ENCODE measurements around the gene ORM1.
"Not testable (repeated sequence)": the region's sequence is repeated elsewhere in the genome, so short reads cannot be mapped to it uniquely, and the experiment has no call there.

The ORM1 gene

DNA sequence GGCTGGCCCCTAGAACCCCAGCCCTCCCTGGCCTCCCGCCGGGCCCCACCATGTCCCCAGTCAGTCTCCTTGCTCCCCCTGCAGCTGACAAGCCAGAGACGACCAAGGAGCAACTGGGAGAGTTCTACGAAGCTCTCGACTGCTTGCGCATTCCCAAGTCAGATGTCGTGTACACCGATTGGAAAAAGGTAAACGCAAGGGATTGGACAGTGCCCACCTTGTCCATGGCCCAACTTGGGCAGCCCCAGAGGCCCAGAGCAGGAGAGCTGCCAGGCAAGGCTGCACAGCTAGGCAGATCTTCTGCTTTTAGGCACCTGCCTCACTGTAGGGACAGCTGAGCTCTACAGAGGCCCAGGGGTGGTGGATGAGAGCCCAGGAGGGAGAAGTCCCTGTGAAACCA, 2.1 kb downstream of the ORM1 start:
- not testable (repeated sequence) for DNase-seq (ENCODE audit: low read depth in 2 of 2)

DNA sequence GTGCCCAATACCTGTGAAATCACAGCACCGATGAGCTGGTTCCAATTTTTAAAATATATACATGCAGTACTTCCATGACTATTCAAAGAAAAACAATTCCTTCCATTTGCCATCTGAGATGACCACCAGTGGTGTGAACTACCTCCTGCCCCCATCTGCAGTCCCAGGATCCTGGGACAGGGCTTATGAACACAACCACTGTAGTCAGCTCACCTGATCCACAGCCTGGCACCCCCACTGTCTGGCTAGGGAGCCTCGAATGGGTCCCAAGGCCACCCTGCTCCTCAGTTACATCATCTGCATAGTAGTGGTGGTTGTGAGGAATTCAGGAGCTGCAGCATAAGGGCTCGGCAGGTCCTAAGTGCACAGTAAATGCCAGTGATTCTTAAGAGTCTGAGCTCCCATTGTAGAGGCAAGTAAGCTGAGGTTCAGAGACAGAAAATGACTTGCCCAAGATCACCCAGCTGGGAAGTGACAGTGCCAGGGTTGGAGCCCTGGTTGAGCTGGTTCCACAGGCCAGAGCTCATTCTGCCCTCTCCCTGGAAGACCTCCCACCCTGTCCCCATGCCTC, 2.9 kb downstream of the ORM1 start:
- DNase-seq (ENCODE audit: low read depth in 2 of 2): not testable (repeated sequence)

DNA sequence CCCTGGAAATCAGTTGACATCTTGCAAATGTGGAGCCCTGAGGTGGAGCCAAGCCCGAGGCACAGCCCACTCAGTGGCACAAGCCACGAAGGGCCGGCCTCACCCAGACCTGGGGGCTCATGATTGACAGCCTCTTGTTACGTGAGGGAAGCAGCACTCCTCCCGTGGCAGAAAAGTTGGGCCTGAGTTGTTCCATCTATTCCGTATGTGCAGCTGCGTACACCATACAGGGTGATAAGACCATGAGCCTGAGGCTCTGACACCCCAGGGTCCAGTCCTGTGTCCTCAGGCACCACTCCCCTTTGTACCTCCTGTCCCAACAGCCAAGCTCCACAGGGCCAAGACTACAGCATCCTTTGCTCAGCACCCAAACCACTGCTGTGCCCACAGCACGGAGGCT, 4.9 kb downstream of the ORM1 start:
- DNase-seq (ENCODE audit: low read depth in 2 of 2): no peak

DNA sequence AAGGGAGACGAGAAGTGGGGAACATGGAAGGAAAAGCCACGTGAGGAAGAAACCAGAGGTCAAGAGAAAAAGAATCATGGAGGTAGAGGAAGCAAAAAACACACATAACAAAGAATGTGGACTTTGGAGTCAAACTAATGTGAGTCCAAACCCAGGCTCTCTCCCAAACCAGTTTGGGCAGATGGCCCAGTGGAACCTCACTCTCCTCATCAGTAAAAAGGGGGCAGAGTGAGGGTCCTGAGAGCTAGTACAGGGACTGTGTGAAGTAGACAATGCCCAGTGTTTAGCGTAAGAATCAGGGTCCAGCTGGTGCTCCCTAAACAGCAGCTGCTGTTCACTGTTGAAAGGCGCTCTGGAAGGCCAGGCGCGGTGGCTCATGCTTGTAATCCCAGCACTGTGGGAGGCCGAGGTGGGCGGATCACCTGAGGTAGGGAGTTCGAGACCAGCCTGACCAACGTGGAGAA, 5.5 kb downstream of the ORM1 start:
- DNase-seq (ENCODE audit: low read depth in 2 of 2): not testable (repeated sequence)

DNA sequence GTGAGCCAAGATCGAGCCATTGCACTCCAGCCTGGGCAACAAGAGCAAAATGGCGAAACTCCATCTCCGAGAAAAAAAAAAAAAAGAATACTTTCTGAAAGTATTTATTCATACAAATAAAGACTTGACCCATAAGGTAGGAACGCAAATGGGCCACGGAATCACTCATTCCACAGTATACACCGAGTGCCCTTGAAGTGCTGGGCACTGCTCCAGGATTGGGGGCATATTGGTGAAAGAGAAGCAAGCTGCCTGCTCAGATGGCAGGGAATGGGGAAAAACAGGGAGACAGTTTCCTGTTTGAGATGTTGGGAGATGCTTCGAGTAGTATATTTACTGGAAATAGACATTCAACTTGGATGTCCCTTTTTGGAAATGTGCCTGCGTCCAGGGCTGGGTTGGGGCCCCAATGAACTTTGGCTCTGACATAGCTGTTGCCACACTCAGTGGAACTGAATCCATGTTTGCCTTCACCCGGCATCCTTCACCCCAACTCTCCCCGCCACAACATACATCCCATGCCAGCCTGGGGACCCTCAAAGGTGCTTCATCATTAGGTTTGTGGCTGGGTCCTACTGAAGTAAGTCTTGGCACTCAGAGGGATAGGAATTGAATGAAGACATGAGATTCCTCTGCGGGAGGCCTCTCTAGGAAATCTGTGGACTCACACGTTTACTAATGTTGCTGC, 6.2 kb downstream of the ORM1 start:
- DNase-seq (ENCODE audit: low read depth in 2 of 2): not testable (repeated sequence)

DNA sequence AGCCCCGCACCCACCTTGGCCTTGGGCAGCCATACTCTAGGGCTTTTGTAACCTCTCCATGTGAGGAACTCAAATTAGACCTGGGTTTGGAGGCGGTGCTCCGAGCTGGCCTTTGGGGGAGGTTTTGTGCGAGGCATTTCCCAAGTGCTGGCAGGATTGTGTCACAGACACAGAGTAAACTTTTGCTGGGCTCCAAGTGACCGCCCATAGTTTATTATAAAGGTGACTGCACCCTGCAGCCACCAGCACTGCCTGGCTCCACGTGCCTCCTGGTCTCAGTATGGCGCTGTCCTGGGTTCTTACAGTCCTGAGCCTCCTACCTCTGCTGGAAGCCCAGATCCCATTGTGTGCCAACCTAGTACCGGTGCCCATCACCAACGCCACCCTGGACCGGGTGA, 6.7 kb downstream of the ORM1 start, which contains the start of gene ORM2:
Gene ORM2, plus strand, starts transcription at position 245 of the 398 bp plus-strand sequence. Its CDS starts 36 bp downstream, at position 281.
- not testable (repeated sequence) for DNase-seq (ENCODE audit: low read depth in 2 of 2)

DNA sequence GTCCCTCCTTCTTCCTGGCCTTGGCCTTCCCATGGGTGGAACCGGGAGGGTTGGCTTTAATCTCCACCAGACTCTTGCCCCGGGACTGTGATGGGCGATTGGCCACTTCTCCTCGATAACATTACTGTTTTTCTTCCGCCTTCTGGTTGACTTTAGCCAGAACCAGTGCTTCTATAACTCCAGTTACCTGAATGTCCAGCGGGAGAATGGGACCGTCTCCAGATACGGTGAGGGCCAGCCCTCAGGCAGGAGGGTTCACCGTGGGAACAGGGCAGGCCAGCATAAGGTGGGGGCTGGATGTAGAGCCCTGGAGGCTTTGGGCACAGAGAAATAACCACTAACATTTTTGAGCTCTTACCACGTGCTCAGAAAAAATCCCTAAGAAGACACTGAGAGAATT, 7.7 kb downstream of the ORM1 start:
- no peak for DNase-seq (ENCODE audit: low read depth in 2 of 2)

DNA sequence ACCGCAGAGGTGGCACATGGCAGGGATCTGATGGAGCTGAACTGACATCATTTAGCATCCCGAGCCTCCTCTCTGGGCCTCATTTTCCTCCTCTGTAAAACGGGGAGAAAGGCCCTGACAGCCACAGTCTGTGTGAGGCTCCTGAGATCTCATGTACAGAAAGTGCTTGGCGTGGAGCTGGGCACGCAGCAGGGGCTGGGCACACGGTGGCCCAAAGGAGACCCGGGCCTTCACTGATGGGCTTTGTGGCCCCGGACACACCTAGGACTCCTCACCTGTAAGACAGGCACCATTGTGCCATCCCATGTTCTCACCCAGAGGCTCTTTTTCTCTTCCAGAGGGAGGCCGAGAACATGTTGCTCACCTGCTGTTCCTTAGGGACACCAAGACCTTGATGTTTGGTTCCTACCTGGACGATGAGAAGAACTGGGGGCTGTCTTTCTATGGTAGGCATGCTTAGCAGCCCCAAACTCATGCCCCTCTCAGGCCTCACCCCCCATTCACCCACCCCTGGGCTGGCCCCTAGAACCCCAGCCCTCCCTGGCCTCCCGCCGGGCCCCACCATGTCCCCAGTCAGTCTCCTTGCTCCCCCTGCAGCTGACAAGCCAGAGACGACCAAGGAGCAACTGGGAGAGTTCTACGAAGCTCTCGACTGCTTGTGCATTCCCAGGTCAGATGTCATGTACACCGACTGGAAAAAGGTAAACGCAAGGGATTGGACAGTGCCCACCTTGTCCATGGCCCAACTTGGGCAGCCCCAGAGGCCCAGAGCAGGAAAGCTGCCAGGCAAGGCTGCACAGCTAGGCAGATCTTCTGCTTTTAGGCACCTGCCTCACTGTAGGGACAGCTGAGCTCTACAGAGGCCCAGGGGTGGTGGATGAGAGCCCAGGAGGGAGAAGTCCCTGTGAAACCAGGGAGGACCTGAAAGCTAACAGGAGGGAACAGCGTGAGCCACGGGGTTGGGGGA, 8.6 kb downstream of the ORM1 start:
- not testable (repeated sequence) for DNase-seq (ENCODE audit: low read depth in 2 of 2)

DNA sequence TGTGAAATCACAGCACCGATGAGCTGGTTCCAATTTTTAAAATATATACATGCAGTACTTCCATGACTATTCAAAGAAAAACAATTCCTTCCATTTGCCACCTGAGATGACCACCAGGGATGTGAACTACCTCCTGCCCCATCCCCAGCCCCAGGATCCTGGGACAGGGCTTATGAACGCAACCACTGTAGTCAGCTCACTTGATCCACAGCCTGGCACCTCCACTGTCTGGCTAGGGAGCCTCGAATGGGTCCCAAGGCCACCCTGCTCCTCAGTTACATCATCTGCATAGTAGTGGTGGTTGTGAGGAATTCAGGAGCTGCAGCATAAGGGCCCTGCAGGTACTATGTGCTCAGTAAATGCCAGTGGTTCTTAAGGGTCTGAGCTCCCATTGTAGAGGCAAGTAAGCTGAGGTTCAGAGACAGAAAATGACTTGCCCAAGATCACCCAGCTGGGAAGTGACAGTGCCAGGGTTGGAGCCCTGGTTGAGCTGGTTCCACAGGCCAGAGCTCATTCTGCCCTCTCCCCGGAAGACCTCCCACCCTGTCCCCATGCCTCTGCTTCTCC, 9.7 kb downstream of the ORM1 start:
- not testable (repeated sequence) for DNase-seq (ENCODE audit: low read depth in 2 of 2)

DNA sequence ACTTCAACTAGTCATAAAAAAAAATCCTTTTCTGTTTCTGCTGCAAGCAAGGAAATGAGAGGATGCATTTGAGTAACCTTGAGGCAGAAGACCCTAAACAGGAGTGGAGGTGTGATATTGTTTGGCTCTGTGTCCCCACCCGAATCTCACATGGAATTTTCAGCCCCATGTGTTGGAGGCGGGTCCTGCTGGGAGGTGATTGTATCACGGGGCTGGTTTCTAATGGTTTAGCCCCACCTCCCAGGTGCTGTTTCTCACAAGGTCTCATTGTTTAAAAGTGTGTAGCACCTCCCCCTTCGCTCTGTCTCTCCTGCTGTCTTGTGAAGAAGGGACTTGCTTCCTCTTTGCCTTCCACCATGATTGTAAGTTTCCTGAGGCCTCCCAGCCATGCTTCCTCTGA, 10.8 kb downstream of the ORM1 start:
- DNase-seq (ENCODE audit: low read depth in 2 of 2): not testable (repeated sequence)

DNA sequence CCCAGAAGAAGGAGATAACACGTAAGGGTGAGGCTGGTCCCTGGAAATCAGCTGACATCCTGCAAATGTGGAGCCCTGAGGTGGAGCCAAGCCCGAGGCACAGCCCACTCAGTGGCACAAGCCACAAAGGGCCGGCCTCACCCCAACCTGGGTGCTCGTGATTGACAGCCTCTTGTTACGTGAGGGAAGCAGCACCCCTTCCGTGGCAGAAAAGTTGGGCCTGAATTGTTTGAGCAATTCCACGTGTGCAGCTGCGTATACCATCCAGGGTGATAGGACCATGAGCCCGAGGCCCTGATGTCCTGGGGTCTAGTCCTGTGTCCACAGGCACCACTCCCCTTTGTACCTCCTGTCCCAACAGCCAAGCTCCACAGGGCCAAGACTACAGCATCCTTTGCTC, 11.6 kb downstream of the ORM1 start:
- no peak for DNase-seq (ENCODE audit: low read depth in 2 of 2)

DNA sequence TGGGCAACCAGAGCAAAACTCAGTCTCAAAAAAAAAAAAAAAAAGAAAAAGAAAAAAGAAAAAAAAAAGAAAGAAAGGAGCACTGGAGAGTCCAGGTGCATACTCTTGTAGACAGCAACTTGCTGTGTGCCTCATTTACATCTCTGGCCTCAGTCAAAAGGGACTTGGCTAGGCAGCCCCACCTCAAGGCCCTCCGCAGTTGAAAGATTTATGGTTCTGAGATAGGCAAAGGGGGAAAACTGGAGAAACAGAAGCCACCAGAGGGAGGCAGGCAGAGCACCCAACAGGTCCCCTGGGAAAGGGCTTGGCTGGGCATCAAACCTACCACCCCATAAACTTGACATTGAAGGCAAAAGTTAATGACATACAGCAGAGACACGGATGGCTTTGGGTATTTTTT, 12.8 kb downstream of the ORM1 start:
- no peak for DNase-seq (ENCODE audit: low read depth in 2 of 2)

DNA sequence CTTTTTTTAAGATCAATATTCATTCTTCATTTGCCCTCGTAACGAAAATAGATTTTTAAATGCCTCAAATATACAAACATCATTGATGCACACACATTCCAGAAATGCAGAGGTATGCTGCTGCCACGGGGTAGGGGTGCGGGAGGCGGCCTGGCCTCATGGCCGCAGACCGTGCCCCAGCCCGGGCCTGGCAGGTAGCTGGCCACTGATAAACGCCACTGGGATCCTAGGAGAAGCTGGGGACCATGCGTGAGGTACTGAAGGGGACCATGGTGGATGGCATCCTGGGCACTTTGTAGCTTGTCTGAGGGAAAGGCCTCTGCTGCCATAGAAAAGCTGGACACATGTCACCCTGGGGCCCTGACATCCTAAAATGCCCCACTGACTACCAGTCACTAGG, 13.3 kb downstream of the ORM1 start:
- no peak for DNase-seq (ENCODE audit: low read depth in 2 of 2)

DNA sequence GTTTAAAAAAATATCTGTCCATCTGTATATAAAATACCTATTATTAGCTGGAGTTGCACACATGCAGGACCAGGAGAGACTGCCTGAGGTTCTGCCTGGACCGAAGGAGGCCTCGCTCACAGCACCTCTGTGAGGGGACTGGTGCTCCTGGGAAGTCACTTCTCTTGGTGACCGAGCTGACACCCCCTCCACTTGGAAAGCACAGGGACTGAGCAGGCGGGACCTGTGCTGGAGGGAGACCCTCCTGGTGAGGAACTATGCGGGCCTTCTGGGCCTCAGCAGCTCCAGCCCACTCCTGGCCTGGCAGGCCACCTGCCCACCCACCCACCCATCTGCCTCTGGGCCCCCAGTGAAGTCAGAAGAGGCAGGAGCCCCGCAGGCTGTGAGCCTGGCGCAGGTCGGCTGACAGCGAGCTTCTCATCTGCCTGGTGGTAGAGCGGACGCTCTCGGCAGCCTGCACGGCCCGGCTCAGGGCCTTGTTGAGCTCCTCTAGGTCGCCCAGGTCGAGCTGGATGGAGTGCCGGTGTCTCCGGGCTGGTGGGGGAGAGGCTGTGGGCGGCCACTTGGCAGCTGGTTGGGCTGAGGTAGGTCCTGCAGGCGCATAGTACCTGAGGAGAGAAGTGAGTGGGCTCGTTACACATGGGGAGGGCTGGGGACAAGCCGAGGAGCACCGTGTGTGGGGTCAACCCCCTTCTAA, 13.9 kb downstream of the ORM1 start:
- DNase-seq (ENCODE audit: low read depth in 2 of 2): no peak

DNA sequence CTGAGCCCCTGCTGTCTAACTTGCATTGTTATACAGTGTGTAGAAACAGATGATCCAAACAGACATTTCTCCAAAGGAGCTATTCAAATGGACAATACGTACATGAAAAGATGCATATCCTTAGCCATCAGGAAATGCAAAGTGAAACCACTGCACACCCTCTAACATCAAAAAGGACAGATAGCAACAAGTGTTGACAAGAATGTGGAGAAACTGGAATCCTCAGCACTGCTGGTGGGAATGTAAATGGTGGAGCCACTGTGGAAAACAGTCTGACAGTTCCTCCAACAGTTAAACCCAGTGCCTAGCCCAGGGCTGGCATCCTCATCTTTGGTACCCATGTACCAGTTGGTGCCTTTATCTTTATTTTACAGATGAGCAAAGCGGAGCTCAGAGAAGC, 15.3 kb downstream of the ORM1 start:
- DNase-seq (ENCODE audit: low read depth in 2 of 2): no peak

DNA sequence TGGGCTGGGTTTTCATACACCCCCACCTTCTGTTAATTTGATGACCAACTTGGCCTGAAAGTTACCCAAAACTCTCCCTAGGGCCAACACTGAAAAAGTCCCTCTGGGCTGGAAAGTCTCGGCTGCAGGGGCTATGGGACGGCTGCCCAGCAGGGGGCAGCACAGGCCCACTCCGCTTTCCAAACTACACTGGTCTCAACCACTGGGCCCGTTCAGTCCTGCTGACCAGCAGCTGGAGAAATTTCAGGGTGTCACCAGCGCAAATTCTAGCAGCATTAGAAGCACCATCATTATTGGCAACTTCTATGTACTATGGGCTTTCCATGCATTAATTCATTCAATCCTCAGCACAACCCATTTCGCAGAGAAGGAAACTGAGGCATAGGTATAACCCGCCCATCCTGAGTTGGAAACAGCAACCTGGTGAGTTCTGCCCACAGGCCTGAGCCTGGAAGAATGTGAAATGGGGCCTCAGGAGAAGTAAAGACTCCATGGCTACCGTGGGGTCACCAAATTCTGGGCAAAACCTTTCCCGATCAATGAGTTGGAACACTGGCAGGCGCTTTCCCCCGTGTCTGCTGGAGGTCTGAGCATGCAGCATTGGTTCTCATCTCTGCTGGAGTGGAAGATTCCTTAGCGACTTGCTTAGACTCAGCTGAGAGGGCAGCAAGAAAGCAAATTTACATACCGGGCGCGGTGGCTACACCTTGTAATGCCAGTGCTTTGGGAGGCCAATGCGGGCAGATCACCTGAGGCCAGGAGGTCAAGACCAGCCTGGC, 16.4 kb downstream of the ORM1 start:
- DNase-seq (ENCODE audit: low read depth in 2 of 2): peak in 1 of 2 experiments; percentile 43

DNA sequence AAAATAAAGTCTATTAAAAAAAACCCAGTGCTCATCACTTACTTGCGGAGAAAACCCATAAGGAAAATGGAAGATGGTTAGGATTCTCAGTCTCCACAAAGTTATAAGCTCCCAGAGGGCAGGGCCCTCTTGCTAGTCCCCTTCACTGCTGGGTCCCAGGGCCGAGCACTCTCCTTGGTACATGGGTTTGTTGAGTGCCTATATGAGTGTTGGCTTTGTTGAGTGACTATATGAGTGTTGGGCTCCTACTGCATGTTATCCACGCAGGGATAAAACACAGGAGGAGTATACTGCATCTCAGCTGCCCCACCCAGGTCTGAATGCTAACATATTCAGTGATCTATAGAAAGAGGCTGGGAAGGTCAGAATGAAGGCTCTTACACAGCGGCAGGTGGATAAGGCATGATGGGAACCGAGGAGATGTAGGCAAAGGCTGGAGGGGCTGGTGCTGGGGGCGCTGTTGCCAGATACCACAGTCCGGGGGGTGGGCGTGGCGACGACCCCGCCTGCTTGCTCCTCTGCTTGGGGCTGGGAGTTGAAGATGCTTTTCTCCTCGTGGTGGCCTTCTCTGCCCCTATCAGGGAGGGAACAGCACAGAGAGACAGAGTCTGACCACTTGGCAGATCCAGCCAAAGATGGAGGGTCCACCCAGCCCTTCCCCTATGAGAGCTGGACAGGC, 18.4 kb downstream of the ORM1 start:
- no peak for DNase-seq (ENCODE audit: low read depth in 2 of 2)

DNA sequence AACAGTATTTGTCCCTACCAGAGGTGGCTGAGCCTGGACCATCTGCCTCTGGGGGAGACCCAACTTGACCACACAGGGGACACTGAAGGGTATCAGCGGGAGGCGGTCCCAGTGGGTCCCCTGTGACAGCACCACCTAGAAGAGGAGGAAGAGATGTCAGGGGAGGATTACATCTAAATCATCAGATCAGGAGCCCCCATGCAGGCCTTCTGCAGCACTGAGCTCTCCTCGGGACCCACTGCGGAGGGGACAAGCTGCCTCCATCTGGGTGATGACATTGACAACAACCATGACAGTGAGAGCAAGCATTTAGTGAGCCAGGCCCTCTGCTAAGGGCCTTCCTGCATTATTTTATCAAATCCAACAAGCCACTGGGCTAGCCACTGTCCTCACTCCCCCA, 19.1 kb downstream of the ORM1 start:
- DNase-seq (ENCODE audit: low read depth in 2 of 2): no peak

DNA sequence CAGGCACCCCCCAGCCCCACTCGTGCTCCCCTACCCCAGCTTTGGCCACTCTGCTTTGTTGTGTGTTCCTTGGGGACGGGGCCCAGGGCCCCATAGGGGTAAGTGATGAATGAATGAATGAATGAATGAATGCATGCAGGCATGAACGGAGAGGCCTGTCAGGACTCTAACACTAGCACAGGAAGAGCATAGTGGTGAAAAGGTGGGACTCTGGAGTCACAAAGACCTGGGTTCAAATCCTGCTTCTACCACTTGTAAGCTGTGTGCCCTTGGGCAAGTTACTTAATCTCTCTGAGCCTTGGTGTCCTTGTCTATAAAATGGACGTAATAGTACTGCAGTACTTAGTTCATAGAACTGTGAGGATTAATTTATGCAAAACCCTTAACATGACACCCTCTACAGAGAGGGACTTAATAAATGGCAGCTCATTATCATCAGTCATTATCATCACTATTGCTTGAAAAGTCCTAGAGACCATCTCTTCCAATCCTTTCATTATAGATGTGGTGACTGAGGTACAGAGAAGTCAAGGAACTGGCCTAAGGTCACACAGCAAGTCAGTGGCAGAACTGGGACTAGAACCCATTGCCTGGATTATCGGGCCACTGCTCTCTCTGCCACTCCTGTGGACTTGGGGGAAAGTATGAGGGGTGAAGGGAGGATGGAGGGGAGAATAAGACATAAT, 20.0 kb downstream of the ORM1 start:
- no peak for DNase-seq (ENCODE audit: low read depth in 2 of 2)
